GM21717 (cell line): Measurements from ENCODE around the gene ASPG.

Experiments used
- ATAC-seq: cut with Tn5 transposase; IDR thresholded peaks from one replicate; pipeline ENCODE4 v1.9.1; 2021; ENCODE audit warnings: mild to moderate bottlenecking, moderate library complexity; ENCODE audit not compliant: unreplicated experiment

Gene ASPG

GRCh38 chr14:104115131-104115600 is 29.7 kb downstream of the ASPG start:
- no peak for ATAC-seq

GRCh38 chr14:104115691-104116287 is 30.3 kb downstream of the ASPG start:
- no peak for ATAC-seq

GRCh38 chr14:104116288-104116755 is 30.8 kb downstream of the ASPG start:
- no peak for ATAC-seq

GRCh38 chr14:104116756-104117340 is 31.3 kb downstream of the ASPG start:
- ATAC-seq: no peak

- no peak for ATAC-seq
Observed at GRCh38 chr14:104117341-104118005, 32.0 kb downstream of the ASPG start.

- ATAC-seq: no peak
Observed at GRCh38 chr14:104118006-104118844, 32.7 kb downstream of the ASPG start.

GRCh38 chr14:104119119-104119487 is 33.6 kb downstream of the ASPG start:
- ATAC-seq: no peak

- ATAC-seq: no peak
Observed at GRCh38 chr14:104119488-104120251, 34.2 kb downstream of the ASPG start.

- no peak for ATAC-seq
Observed at GRCh38 chr14:104120281-104120741, 34.8 kb downstream of the ASPG start.

- ATAC-seq: no peak
Observed at GRCh38 chr14:104121142-104121541, 35.6 kb downstream of the ASPG start.

- no peak for ATAC-seq
Observed at GRCh38 chr14:104123879-104124278, 38.4 kb downstream of the ASPG start.

GRCh38 chr14:104125011-104125410 is 39.5 kb downstream of the ASPG start:
- no peak for ATAC-seq

GRCh38 chr14:104126753-104127152 is 41.3 kb downstream of the ASPG start:
- no peak for ATAC-seq

- no peak for ATAC-seq
Observed at GRCh38 chr14:104128981-104129380, 43.5 kb downstream of the ASPG start.

GRCh38 chr14:104129556-104129955 is 44.1 kb downstream of the ASPG start:
- no peak for ATAC-seq

GRCh38 chr14:104130974-104131651 is 45.6 kb downstream of the ASPG start:
- no peak for ATAC-seq

GRCh38 chr14:104131968-104132732 is 46.6 kb downstream of the ASPG start:
- no peak for ATAC-seq

- no peak for ATAC-seq
Observed at GRCh38 chr14:104132981-104133380, 47.5 kb downstream of the ASPG start.

- ATAC-seq: no peak
Observed at GRCh38 chr14:104133496-104133895, 48.0 kb downstream of the ASPG start.
